H1 (cell line): ENCODE results near the gene TMEM150A. TPM values are rescaled to one million over a fixed set of nuclear protein-coding genes. Genes with fewer than 3 reads are reported as not detected.

Experiments used
- CTCF ChIA-PET: fragments of 300-600 bp; sonication (Branson Sonifier 250); formaldehyde crosslinking; loops from one replicate; lab custom pipeline; 2021; ENCODE audit not compliant: partially characterized antibody; lab: Charles Lee
- POLR2A ChIA-PET: fragments of 300-600 bp; sonication (Branson Sonifier 250); formaldehyde crosslinking; loops from one replicate; lab custom pipeline; 2021; ENCODE audit warnings: inconsistent platforms; ENCODE audit not compliant: partially characterized antibody; lab: Charles Lee
- DNase-seq, 2 experiments: peaks; one replicate each; pipeline versions ENCODE4 v3.0.0 to v3.0.0-alpha.2; 2010 to 2022; ENCODE audit warnings: low spot score in 2 of 2, low read depth in 1 of 2, mixed read lengths in 1 of 2
- FAIRE-seq: peaks from 2 replicates; lab custom pipeline; 2011; peaks lifted over from hg19 to GRCh38; lab: Jason Lieb, UNC
- H2AFZ ChIP-seq: 2 replicates; pipeline ENCODE4 v1.8.1; 2012; ENCODE audit warnings: low read length, inconsistent platforms
- H2AK5ac ChIP-seq: 2 replicates; pipeline ENCODE4 v1.6.1; 2013; ENCODE audit warnings: low read depth, low read length
- H2BK120ac ChIP-seq: replicated peaks from 2 replicates; pipeline ENCODE3; 2013; ENCODE audit warnings: low read depth, low read length, inconsistent platforms
- H2BK12ac ChIP-seq: 2 replicates; pipeline ENCODE4 v1.6.1; 2013; ENCODE audit warnings: low read depth, low read length
- H2BK15ac ChIP-seq: 2 replicates; pipeline ENCODE4 v1.6.1; 2013; ENCODE audit warnings: low read length
- H2BK20ac ChIP-seq: 2 replicates; pipeline ENCODE4 v1.6.1; 2013; ENCODE audit warnings: low read length
- H2BK5ac ChIP-seq: 2 replicates; pipeline ENCODE4 v1.6.1; 2013; ENCODE audit warnings: low read depth, low read length
- H3K14ac ChIP-seq: 2 replicates; pipeline ENCODE4 v1.6.1; 2013; ENCODE audit warnings: inconsistent platforms; ENCODE audit not compliant: insufficient read length
- H3K18ac ChIP-seq: 2 replicates; pipeline ENCODE4 v1.6.1; 2013; ENCODE audit warnings: low read length; ENCODE audit errors: extremely low read depth
- H3K23ac ChIP-seq: 2 replicates; pipeline ENCODE4 v1.6.1; 2013; ENCODE audit warnings: inconsistent platforms; ENCODE audit not compliant: insufficient read length
- H3K23me2 ChIP-seq: 2 replicates; pipeline ENCODE4 v1.6.1; 2013; ENCODE audit warnings: low read depth, low read length
- H3K27ac ChIP-seq: 2 replicates; pipeline ENCODE4 v1.6.1; 2011; ENCODE audit warnings: low read depth, low read length, inconsistent platforms
- H3K27me3 ChIP-seq, 4 experiments: replicated peaks in 1 of 4; 1 replicate in 1 of 4; 2 replicates in 3 of 4; pipeline versions ENCODE4 v1.6.1 to v1.8.1; 2011 to 2013; ENCODE audit warnings: low read length in 3 of 4, mild to moderate bottlenecking in 3 of 4, inconsistent platforms in 2 of 4, mixed read lengths in 2 of 4, moderate library complexity in 1 of 4; ENCODE audit not compliant: control insufficient read depth in 3 of 4, insufficient read depth in 3 of 4; ENCODE audit errors: extremely low read depth in 1 of 4
- H3K36me3 ChIP-seq, 4 experiments: 2 replicates each; pipeline versions ENCODE4 v1.6.1 to v1.8.1; 2011 to 2013; ENCODE audit warnings: mild to moderate bottlenecking in 4 of 4, low read length in 3 of 4, moderate library complexity in 2 of 4, control low read depth in 1 of 4, inconsistent platforms in 1 of 4; ENCODE audit not compliant: insufficient read depth in 4 of 4, control insufficient read depth in 2 of 4
- H3K4ac ChIP-seq: replicated peaks from 2 replicates; pipeline ENCODE3; 2013; ENCODE audit warnings: low read length, low read depth, mixed read lengths, inconsistent platforms; ENCODE audit not compliant: insufficient read length
- H3K4me1 ChIP-seq, 4 experiments: replicated peaks in 1 of 4; 1 replicate in 1 of 4; 2 replicates in 3 of 4; pipeline versions ENCODE4 v1.6.1 to v1.8.1; 2011 to 2013; ENCODE audit warnings: low read length in 3 of 4, inconsistent platforms in 2 of 4, mixed read lengths in 1 of 4; ENCODE audit not compliant: insufficient read depth in 4 of 4, control insufficient read depth in 3 of 4
- H3K4me2 ChIP-seq, 2 experiments: 2 replicates each; pipeline versions ENCODE4 v1.6.1 to v1.8.1; 2011 to 2013; ENCODE audit warnings: low read depth in 2 of 2, low read length in 2 of 2, control low read depth in 1 of 2, inconsistent platforms in 1 of 2, mild to moderate bottlenecking in 1 of 2; ENCODE audit not compliant: insufficient read depth in 1 of 2
- H3K4me3 ChIP-seq, 4 experiments: fragments of 200-600, 300-600 bp in 1 of 4; sonication (generic), shearing (Covaris generic), sonication (Bioruptor Twin) in 1 of 4; 2 replicates each; pipeline versions ENCODE4 v1.5.1 to v1.8.1; 2011 to 2016; ENCODE audit warnings: low read length in 4 of 4, low read depth in 3 of 4, control low read depth in 2 of 4, inconsistent platforms in 2 of 4, mild to moderate bottlenecking in 2 of 4, mixed read lengths in 1 of 4, moderate library complexity in 1 of 4; ENCODE audit not compliant: insufficient read depth in 2 of 4; ENCODE audit errors: extremely low read depth in 1 of 4
- H3K56ac ChIP-seq: replicated peaks from 2 replicates; pipeline ENCODE3; 2013; ENCODE audit warnings: low read depth, mild to moderate bottlenecking, mixed read lengths, low read length, inconsistent platforms; ENCODE audit not compliant: insufficient read length
- H3K79me1 ChIP-seq: 2 replicates; pipeline ENCODE4 v1.6.1; 2013; ENCODE audit warnings: low read depth, low read length, control low read depth
- H3K79me2 ChIP-seq, 2 experiments: 2 replicates each; pipeline versions ENCODE4 v1.6.1 to v1.8.1; 2012 to 2013; ENCODE audit warnings: low read length in 2 of 2, mild to moderate bottlenecking in 2 of 2, inconsistent platforms in 1 of 2; ENCODE audit not compliant: insufficient read depth in 2 of 2, control insufficient read depth in 1 of 2
- H3K9ac ChIP-seq, 4 experiments: replicated peaks in 1 of 4; 1 replicate in 1 of 4; 2 replicates in 3 of 4; pipeline versions ENCODE4 v1.6.1 to v1.8.1; 2011 to 2013; ENCODE audit warnings: low read depth in 3 of 4, low read length in 3 of 4, control low read depth in 2 of 4, mild to moderate bottlenecking in 2 of 4, moderate library complexity in 2 of 4, inconsistent platforms in 1 of 4; ENCODE audit errors: extremely low read depth in 1 of 4
- H3K9me3 ChIP-seq, 2 experiments: 2 replicates each; pipeline versions ENCODE4 v1.6.1 to v1.8.1; 2012 to 2013; ENCODE audit warnings: mild to moderate bottlenecking in 2 of 2, moderate library complexity in 2 of 2, control low read depth in 1 of 2, inconsistent platforms in 1 of 2, low read depth in 1 of 2, low read length in 1 of 2, mixed read lengths in 1 of 2; ENCODE audit not compliant: insufficient read depth in 2 of 2
- H4K20me1 ChIP-seq, 2 experiments: replicated peaks in 1 of 2; 2 replicates each; pipeline versions ENCODE3 to v1.8.1; 2011 to 2013; ENCODE audit warnings: inconsistent platforms in 2 of 2, low read length in 2 of 2, mild to moderate bottlenecking in 1 of 2; ENCODE audit not compliant: insufficient read depth in 2 of 2, control insufficient read depth in 1 of 2
- H4K5ac ChIP-seq: 2 replicates; pipeline ENCODE4 v1.6.1; 2013; ENCODE audit warnings: low read length, low read depth, mixed read lengths, inconsistent platforms; ENCODE audit not compliant: insufficient read length
- H4K8ac ChIP-seq: 2 replicates; pipeline ENCODE4 v1.8.0; 2013; ENCODE audit warnings: mild to moderate bottlenecking, moderate library complexity, low read length, inconsistent platforms; ENCODE audit not compliant: insufficient read depth; ENCODE audit errors: extremely low read depth
- H4K91ac ChIP-seq: replicated peaks from 2 replicates; pipeline ENCODE3; 2013; ENCODE audit warnings: low read length, mixed read lengths, inconsistent platforms; ENCODE audit not compliant: insufficient read length
- EP300 ChIP-seq, 2 experiments: IDR thresholded peaks; 1 replicate in 1 of 2; 2 replicates in 1 of 2; pipeline ENCODE4 v1.6.1; 2011 to 2012; ENCODE audit warnings: low read depth in 2 of 2, low read length in 2 of 2, mild to moderate bottlenecking in 2 of 2, borderline replicate concordance in 1 of 2, inconsistent platforms in 1 of 2, moderate library complexity in 1 of 2
- KDM4A ChIP-seq: IDR thresholded peaks from one replicate; pipeline ENCODE4 v1.7.1; 2012; ENCODE audit warnings: low read depth, mild to moderate bottlenecking, moderate library complexity, low read length, inconsistent platforms; ENCODE audit not compliant: severe bottlenecking
- MAX ChIP-seq: IDR thresholded peaks from 2 replicates; pipeline ENCODE4 v1.6.1; 2012; ENCODE audit warnings: inconsistent platforms
- PHF8 ChIP-seq: fragments of 200-600 bp; sonication (generic); conservative IDR thresholded peaks from 2 replicates; pipeline ENCODE4 v1.7.1; 2012; ENCODE audit warnings: low read depth, mild to moderate bottlenecking, inconsistent platforms, low read length, moderate library complexity
- POLR2AphosphoS5 ChIP-seq: IDR thresholded peaks from 2 replicates; pipeline ENCODE4 v1.6.1; 2011; ENCODE audit warnings: low read depth, low read length
- RBBP5 ChIP-seq: IDR thresholded peaks from 2 replicates; pipeline ENCODE4 v1.7.1; 2012; ENCODE audit warnings: low read depth, mild to moderate bottlenecking, inconsistent platforms, low read length, moderate library complexity, borderline replicate concordance
- SUZ12 ChIP-seq: fragments of 200-600 bp; sonication (generic); IDR thresholded peaks from 2 replicates; pipeline ENCODE4 v1.6.1; 2012; ENCODE audit warnings: mild to moderate bottlenecking, inconsistent platforms, low read length, moderate library complexity, mixed read lengths
- TBP ChIP-seq: IDR thresholded peaks from 2 replicates; pipeline ENCODE4 v1.6.1; 2011; ENCODE audit warnings: low read depth, low read length, improper control_type of control experiment
- USF2 ChIP-seq: IDR thresholded peaks from 2 replicates; pipeline ENCODE4 v1.6.1; 2011; ENCODE audit warnings: low read length, improper control_type of control experiment
- WGBS, 2 experiments: shearing (Covaris generic) in 1 of 2; methylation state at CpG; one replicate each; pipeline versions ENCODE4 v1.1.6 to v1.1.7; 2013 to 2015; ENCODE audit warnings: low lambda C conversion rate in 2 of 2, mixed read lengths in 2 of 2, inconsistent platforms in 1 of 2, low coverage in 1 of 2, missing lambda C conversion rate in 1 of 2; ENCODE audit not compliant: insufficient replicate concordance in 2 of 2, insufficient coverage in 1 of 2, insufficient read length in 1 of 2; ENCODE audit errors: extremely low coverage in 1 of 2, missing lambda C conversion rate in 1 of 2; 5-methylcytosine and 5-hydroxymethylcytosine counted together
- polyA plus RNA-seq, 7 experiments: library from polyadenylated mRNA; depleted of rRNA in 3 of 7; stranded (reverse) in 5 of 7; unstranded in 2 of 7; fragments of >200 nt in 5 of 7; fragments of 200-250 nt in 2 of 7; gene quantifications; 1 replicate in 5 of 7; 2 replicates in 1 of 7; 4 replicates in 1 of 7; pipeline versions ENCODE4 v1.2.1 to v1.2.3, GENCODE V29; 2011 to 2013; ENCODE audit warnings: missing spikeins in 2 of 7, mixed read lengths in 2 of 7
- total RNA-seq: library from RNA; stranded (reverse); fragmentation: NEBNext Ultra II Directional; extraction: Animal tissue kit (Norgen Biotek cat#: 25700); gene quantifications from 2 replicates; pipeline ENCODE4 v1.2.1, GENCODE V29; 2021

TMEM150A gene
- total and polyA plus RNA-seq, 2 of the 8 experiments (the other 6 are each of a cell fraction or from before 2014, with no cell fraction given), result 19.8 to 29.9 TPM

GRCh38 chr2:85595301-85596025, 7.0 kb downstream of the TMEM150A start, which contains the start of gene RNF181:
Gene RNF181 (plus strand): TSS chr2:85595745. CDS start chr2:85595764, 19 bp downstream.
- Histone ChIP-seq H3K4me3 (peak within 1 kb of the TSS; percentile 77 to 88 (median 84)), H3K36me3 (peaks cover 4 to 21% (median 7%) of the 10 kb centered on the region in 4 experiments; a peak in 4 of 8 replicates), H2AK5ac (no peak within 1 kb of the TSS), H3K79me1 (peaks cover 2% of the 10 kb centered on the region; the same call in 1 of the 2 replicates), H3K9me3 (no peaks in the 10 kb centered on the region), H4K5ac (peak within 1 kb of the TSS; percentile 70), H3K14ac (peak within 1 kb of the TSS; percentile 49), H4K91ac (peak within 1 kb of the TSS; percentile 68), H2BK20ac (no peak within 1 kb of the TSS), H4K20me1 (peaks cover 2 to 7% of the 10 kb centered on the region in 2 experiments), H4K8ac (peak within 1 kb of the TSS; percentile 93; the same call in 1 of the 2 replicates), H3K18ac (peak within 1 kb of the TSS; percentile 85; the same call in 1 of the 2 replicates), H3K27ac (peak within 1 kb of the TSS; percentile 83), H2BK15ac (no peak within 1 kb of the TSS), H3K23me2 (peaks cover 13% of the 10 kb centered on the region), H3K23ac (no peak within 1 kb of the TSS), H2BK120ac (peak within 1 kb of the TSS; percentile 29), H3K56ac (peak within 1 kb of the TSS; percentile 97), H3K4me2 (peak within 1 kb of the TSS; percentile 78 to 98), H2BK12ac (no peak within 1 kb of the TSS), H3K27me3 (peaks cover 0 to under 1% (median 0%) of the 10 kb centered on the region in 4 experiments; a peak in 1 of 7 replicates), H3K4me1 (peaks cover 0 to 11% (median 3%) of the 10 kb centered on the region in 4 experiments; a peak in 4 of 7 replicates), H2AFZ (peak within 1 kb of the TSS; percentile 96; the same call in 1 of the 2 replicates), H2BK5ac (peak within 1 kb of the TSS; percentile 60), H3K4ac (peak within 1 kb of the TSS; percentile 98), H3K9ac (peak within 1 kb of the TSS; percentile 63 to 94 (median 89)), H3K79me2 (peaks cover 0 to 18% of the 10 kb centered on the region in 2 experiments; a peak in 3 of 4 replicates)
- peak; percentile 85 to 91 for DNase-seq
- ChIA-PET CTCF (interaction anchor here (0.6 to 2.5 kb wide), 6 partner anchors 9 to 274 kb away, joined by 3 to 6 read pairs (median 4); no protein-coding TSS in a partner anchor), POLR2A (interaction anchor here (0.9 to 3.8 kb wide), 15 partner anchors 10 to 241 kb away, joined by 3 to 39 read pairs (median 7); partner anchors contain the start of genes C2orf68, ELMOD3, MAT2A and RETSAT)
- FAIRE-seq, result peak; percentile 97
- 1% methylated on average over 47 of the region's 47 CpGs; no CpG with 5 or more reads in 1 of the 2 experiments for WGBS, 2 experiments
- TF ChIP-seq RBBP5 (peak; percentile 56; the same call in 1 of the 2 replicates), SUZ12 (no peak), USF2 (peak; percentile 86), EP300 (IDR thresholded peaks at IDR 0.05; ENCODE audit: borderline replicate concordance in 1 of 2, low read depth in 2 of 2, low read length in 2 of 2) (no peak), MAX (peak; percentile 44), PHF8 (peak; percentile 80), TBP (peak; percentile 75; the same call in 1 of the 2 replicates), KDM4A (peak; percentile 70), POLR2AphosphoS5 (peak; percentile 81)
